HCT116 (cell line): ENCODE results near the gene FAM229A. TPM values are rescaled to one million over a fixed set of nuclear protein-coding genes. Genes with fewer than 3 reads are reported as not detected.

Source experiments
- ATAC-seq: fragments of 200-7000 bp; cut with Tn5 transposase; 2 replicates; pipeline ENCODE4 v1.9.1; 2020; ENCODE audit warnings: mild to moderate bottlenecking, moderate library complexity
- BruUV-seq: library from RNA; stranded (reverse); fragments of 400-500 nt; replicated peaks from 2 replicates; lab custom pipeline; 2021; lab: Mats Ljungman, UMichigan
- CTCF ChIA-PET: fragments of 300-600 bp; sonication (Branson Sonifier 250); formaldehyde crosslinking; loops from one replicate; lab custom pipeline; 2021; ENCODE audit warnings: antibody characterized with exemption; lab: Charles Lee
- POLR2A ChIA-PET: fragments of 300-600, 350-600 bp; sonication (Branson Sonifier 250); formaldehyde crosslinking; loops from one replicate; lab custom pipeline; 2021; ENCODE audit warnings: antibody characterized with exemption; lab: Charles Lee
- RAD21 ChIA-PET, 2 experiments: fragments of 300-600 bp; sonication (Branson Sonifier 250); formaldehyde crosslinking; loops; one replicate each; lab custom pipeline; 2023; ENCODE audit warnings: low total read pairs in 2 of 2; ENCODE audit not compliant: uncharacterized antibody in 2 of 2, unreplicated experiment in 2 of 2, low non-redundant PET in 1 of 2; lab: Charles Lee
- DNase-seq: peaks from one replicate; pipeline ENCODE4 v3.0.0-alpha.2; 2010; ENCODE audit warnings: low read depth, low spot score
- H2AFZ ChIP-seq: fragments of 200-600 bp; shearing (Covaris generic), sonication (generic); 2 replicates; pipeline ENCODE4 v1.6.1; 2017; ENCODE audit warnings: low read depth, mixed run types, mixed read lengths, antibody characterized with exemption, low read length; ENCODE audit not compliant: poor library complexity, severe bottlenecking
- H3K27ac ChIP-seq: 2 replicates; pipeline ENCODE4 v1.5.1; 2012; ENCODE audit warnings: low read depth, low read length
- H3K27me3 ChIP-seq: fragments of 200-600 bp; sonication (generic); 2 replicates; pipeline ENCODE4 v1.6.1; 2016; ENCODE audit warnings: mixed run types, low read length, mixed read lengths; ENCODE audit not compliant: insufficient read depth
- H3K36me3 ChIP-seq, 2 experiments: fragments of 200-500 bp in 1 of 2; fragments of 200-600 bp in 1 of 2; sonication (Bioruptor generic) in 1 of 2; sonication (generic) in 1 of 2; 2 replicates each; pipeline versions ENCODE4 v1.5.1 to v1.6.1; 2014 to 2016; ENCODE audit warnings: low read length in 2 of 2, inconsistent platforms in 1 of 2, mixed read lengths in 1 of 2, mixed run types in 1 of 2; ENCODE audit not compliant: insufficient read depth in 2 of 2, control insufficient read depth in 1 of 2
- H3K4me1 ChIP-seq, 2 experiments: fragments of 200-600 bp in 1 of 2; sonication (generic) in 1 of 2; 2 replicates each; pipeline versions ENCODE4 v1.5.1 to v1.6.1; 2012 to 2017; ENCODE audit warnings: low read length in 2 of 2, inconsistent platforms in 1 of 2, mild to moderate bottlenecking in 1 of 2, mixed read lengths in 1 of 2, mixed run types in 1 of 2, moderate library complexity in 1 of 2; ENCODE audit not compliant: insufficient read depth in 2 of 2, control insufficient read depth in 1 of 2
- H3K4me2 ChIP-seq: fragments of 200-600 bp; sonication (generic); 2 replicates; pipeline ENCODE4 v1.6.1; 2017; ENCODE audit warnings: mixed run types, low read length, mixed read lengths
- H3K4me3 ChIP-seq, 2 experiments: fragments of 200-600 bp in 1 of 2; sonication (generic) in 1 of 2; replicated peaks in 1 of 2; 2 replicates each; pipeline ENCODE4 v1.5.1; 2011 to 2016; ENCODE audit warnings: low read length in 2 of 2, control low read depth in 1 of 2, low read depth in 1 of 2, mild to moderate bottlenecking in 1 of 2, mixed read lengths in 1 of 2, mixed run types in 1 of 2
- H3K79me2 ChIP-seq: fragments of 200-600 bp; sonication (generic); 2 replicates; pipeline ENCODE4 v1.6.1; 2017; ENCODE audit warnings: mild to moderate bottlenecking, mixed run types, low read length, moderate library complexity, mixed read lengths; ENCODE audit not compliant: insufficient read depth
- H3K9ac ChIP-seq: fragments of 200-600 bp; sonication (generic); 2 replicates; pipeline ENCODE4 v1.6.1; 2016; ENCODE audit warnings: low read length, mixed read lengths
- H3K9me2 ChIP-seq: fragments of 200-600 bp; sonication (generic), shearing (Covaris generic); 2 replicates; pipeline ENCODE4 v1.6.1; 2017; ENCODE audit warnings: mixed run types, mild to moderate bottlenecking, moderate library complexity; ENCODE audit not compliant: insufficient read depth
- H3K9me3 ChIP-seq, 2 experiments: fragments of 200-500 bp in 1 of 2; fragments of 200-600 bp in 1 of 2; sonication (Bioruptor generic) in 1 of 2; sonication (generic) in 1 of 2; 2 replicates each; pipeline ENCODE4 v1.6.1; 2014 to 2017; ENCODE audit warnings: low read length in 2 of 2, mixed read lengths in 2 of 2, inconsistent platforms in 1 of 2, low read depth in 1 of 2, mild to moderate bottlenecking in 1 of 2, mixed run types in 1 of 2, moderate library complexity in 1 of 2; ENCODE audit not compliant: control insufficient read depth in 1 of 2, insufficient read depth in 1 of 2
- H4K20me1 ChIP-seq: fragments of 200-600 bp; sonication (generic), shearing (Covaris generic); 2 replicates; pipeline ENCODE4 v1.6.1; 2017; ENCODE audit warnings: mixed run types, mild to moderate bottlenecking, moderate library complexity; ENCODE audit not compliant: insufficient read depth
- CBX3 ChIP-seq: IDR thresholded peaks from 2 replicates; pipeline ENCODE4 v1.6.1; 2012; ENCODE audit warnings: low read depth
- CEBPB ChIP-seq: IDR thresholded peaks from 2 replicates; pipeline ENCODE4 v1.6.1; 2012; ENCODE audit warnings: low read depth
- EGR1 ChIP-seq: IDR thresholded peaks from 2 replicates; pipeline ENCODE4 v1.6.1; 2012; ENCODE audit warnings: low read depth
- ELF1 ChIP-seq: IDR thresholded peaks from 2 replicates; pipeline ENCODE4 v1.6.1; 2012; ENCODE audit warnings: low read depth, borderline replicate concordance
- EZH2 ChIP-seq: fragments of 200-600 bp; sonication (generic); IDR thresholded peaks from 2 replicates; pipeline ENCODE4 v1.6.1; 2017; ENCODE audit warnings: antibody characterized with exemption, mixed run types
- EZH2phosphoT487 ChIP-seq: fragments of 200-600 bp; IDR thresholded peaks from 2 replicates; pipeline ENCODE4 v1.6.1; 2018; ENCODE audit warnings: antibody characterized with exemption, borderline replicate concordance
- FOSL1 ChIP-seq: IDR thresholded peaks from 2 replicates; pipeline ENCODE4 v1.6.1; 2012; ENCODE audit warnings: low read depth
- JUND ChIP-seq: IDR thresholded peaks from 2 replicates; pipeline ENCODE4 v1.6.1; 2012
- POLR2A ChIP-seq: IDR thresholded peaks from 2 replicates; pipeline ENCODE4 v1.7.0; 2011; ENCODE audit warnings: borderline replicate concordance; ENCODE audit not compliant: insufficient read depth, insufficient read length; ENCODE audit errors: extremely low read depth
- POLR2AphosphoS5 ChIP-seq: IDR thresholded peaks from 2 replicates; pipeline ENCODE4 v1.6.1; 2011; ENCODE audit warnings: mild to moderate bottlenecking, low read depth, low read length, moderate library complexity
- SIN3A ChIP-seq: IDR thresholded peaks from 2 replicates; pipeline ENCODE4 v1.6.1; 2012; ENCODE audit warnings: low read depth
- SP1 ChIP-seq: IDR thresholded peaks from 2 replicates; pipeline ENCODE4 v1.6.1; 2012; ENCODE audit warnings: low read depth
- SRF ChIP-seq: IDR thresholded peaks from 2 replicates; pipeline ENCODE4 v1.6.1; 2012; ENCODE audit warnings: low read depth
- TCF7L2 ChIP-seq: IDR thresholded peaks from 2 replicates; pipeline ENCODE4 v1.7.0; 2011; ENCODE audit warnings: borderline replicate concordance, inconsistent platforms; ENCODE audit not compliant: insufficient read depth, insufficient read length; ENCODE audit errors: extremely low read depth
- YY1 ChIP-seq: IDR thresholded peaks from 2 replicates; pipeline ENCODE4 v1.6.1; 2011; ENCODE audit warnings: low read length, low read depth, moderate library complexity, mild to moderate bottlenecking; ENCODE audit not compliant: insufficient replicate concordance; ENCODE audit errors: extremely low read depth
- ZFX ChIP-seq: fragments of 450-650 bp; IDR thresholded peaks from 2 replicates; pipeline ENCODE4 v1.6.1; 2017
- intact Hi-C: fragments of 100-400 bp; cut with micrococcal nuclease; formaldehyde crosslinking; loops from 2 replicates; pipeline ENCODE4 v1.10.0; 2022
- total RNA-seq: library from RNA; stranded (reverse); gene quantifications from one replicate; pipeline ENCODE4 v1.2.1, GENCODE V29; 2021; ENCODE audit not compliant: unreplicated experiment
- TF ChIP-seq, protein P1 (sequence below): IDR thresholded peaks from 2 replicates; pipeline ENCODE4 v1.6.1; 2011; ENCODE audit warnings: mild to moderate bottlenecking, low read length, moderate library complexity; ENCODE audit not compliant: insufficient replicate concordance; ENCODE audit errors: extremely low read depth
- TF ChIP-seq, protein P2 (sequence below): IDR thresholded peaks from 2 replicates; pipeline ENCODE4 v1.6.1; 2012
- TF ChIP-seq, protein P3 (sequence below): IDR thresholded peaks from 2 replicates; pipeline ENCODE4 v1.6.1; 2012

FAM229A gene
- total RNA-seq, 1 experiment from 2014 or later: 16.1 TPM

DNA sequence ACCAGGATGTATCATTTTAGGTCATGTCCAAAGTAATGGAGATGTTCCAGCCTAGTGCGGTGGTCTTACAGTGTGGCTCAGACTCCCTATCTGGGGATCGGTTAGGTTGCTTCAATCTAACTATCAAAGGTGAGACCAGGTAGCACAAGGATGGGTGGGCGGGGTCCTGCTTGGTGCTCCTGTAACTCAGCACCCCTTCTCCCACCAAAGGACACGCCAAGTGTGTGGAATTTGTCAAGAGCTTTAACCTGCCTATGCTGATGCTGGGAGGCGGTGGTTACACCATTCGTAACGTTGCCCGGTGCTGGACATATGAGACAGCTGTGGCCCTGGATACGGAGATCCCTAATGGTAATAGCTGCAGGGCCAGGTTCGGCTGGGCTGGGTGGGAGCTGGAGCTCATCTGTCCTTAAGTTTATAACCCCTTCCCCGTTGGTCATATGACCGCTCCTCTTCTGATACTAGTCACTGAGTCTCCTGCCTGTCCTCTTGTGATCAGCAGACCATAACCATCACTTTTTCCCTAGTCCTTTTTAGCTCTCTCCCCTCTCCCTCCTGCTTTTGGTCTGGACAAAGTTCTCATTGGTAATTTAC is 31.6 kb downstream of the FAM229A start:
- TF ChIP-seq, protein P1, sequence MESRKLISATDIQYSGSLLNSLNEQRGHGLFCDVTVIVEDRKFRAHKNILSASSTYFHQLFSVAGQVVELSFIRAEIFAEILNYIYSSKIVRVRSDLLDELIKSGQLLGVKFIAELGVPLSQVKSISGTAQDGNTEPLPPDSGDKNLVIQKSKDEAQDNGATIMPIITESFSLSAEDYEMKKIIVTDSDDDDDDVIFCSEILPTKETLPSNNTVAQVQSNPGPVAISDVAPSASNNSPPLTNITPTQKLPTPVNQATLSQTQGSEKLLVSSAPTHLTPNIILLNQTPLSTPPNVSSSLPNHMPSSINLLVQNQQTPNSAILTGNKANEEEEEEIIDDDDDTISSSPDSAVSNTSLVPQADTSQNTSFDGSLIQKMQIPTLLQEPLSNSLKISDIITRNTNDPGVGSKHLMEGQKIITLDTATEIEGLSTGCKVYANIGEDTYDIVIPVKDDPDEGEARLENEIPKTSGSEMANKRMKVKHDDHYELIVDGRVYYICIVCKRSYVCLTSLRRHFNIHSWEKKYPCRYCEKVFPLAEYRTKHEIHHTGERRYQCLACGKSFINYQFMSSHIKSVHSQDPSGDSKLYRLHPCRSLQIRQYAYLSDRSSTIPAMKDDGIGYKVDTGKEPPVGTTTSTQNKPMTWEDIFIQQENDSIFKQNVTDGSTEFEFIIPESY: no peak
- no peak for TF ChIP-seq SRF
- TF ChIP-seq, protein P2, sequence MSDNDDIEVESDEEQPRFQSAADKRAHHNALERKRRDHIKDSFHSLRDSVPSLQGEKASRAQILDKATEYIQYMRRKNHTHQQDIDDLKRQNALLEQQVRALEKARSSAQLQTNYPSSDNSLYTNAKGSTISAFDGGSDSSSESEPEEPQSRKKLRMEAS: no peak
- TF ChIP-seq EZH2: no peak
- no peak for TF ChIP-seq SIN3A
- TF ChIP-seq JUND: no peak
- no peak for TF ChIP-seq FOSL1
- TF ChIP-seq EZH2phosphoT487: no peak
- no peak for TF ChIP-seq CBX3
- TF ChIP-seq POLR2A: no peak
- TF ChIP-seq ZFX: no peak
- TF ChIP-seq ELF1: no peak
- no peak for TF ChIP-seq YY1
- TF ChIP-seq EGR1: no peak
- TF ChIP-seq SP1: no peak
- TF ChIP-seq TCF7L2: no peak
- no peak for TF ChIP-seq CEBPB
- TF ChIP-seq POLR2AphosphoS5: no peak
- TF ChIP-seq, protein P3, sequence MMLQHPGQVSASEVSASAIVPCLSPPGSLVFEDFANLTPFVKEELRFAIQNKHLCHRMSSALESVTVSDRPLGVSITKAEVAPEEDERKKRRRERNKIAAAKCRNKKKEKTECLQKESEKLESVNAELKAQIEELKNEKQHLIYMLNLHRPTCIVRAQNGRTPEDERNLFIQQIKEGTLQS: no peak
- Histone ChIP-seq H3K36me3 (peaks cover 28 to 49% of the 10 kb centered on the region in 2 experiments), H3K4me1 (peaks cover 19 to 37% of the 10 kb centered on the region in 2 experiments), H4K20me1 (no peaks in the 10 kb centered on the region), H3K9me3 (no peaks in the 10 kb centered on the region), H3K27me3 (no peaks in the 10 kb centered on the region), H3K4me2 (no peak overlapping the region), H3K27ac (no peak overlapping the region), H3K4me3 (no peak overlapping the region), H2AFZ (no peak overlapping the region), H3K79me2 (peaks cover 24% of the 10 kb centered on the region), H3K9me2 (no peaks in the 10 kb centered on the region), H3K9ac (no peak overlapping the region)
- ChIA-PET RAD21 (interaction anchor here in 1 of 2 experiments (0.6 kb wide), 1 partner anchor 82 kb away, joined by 3 read pairs; no protein-coding TSS in a partner anchor), POLR2A (no interaction called here), CTCF (no interaction called here)
- ATAC-seq: no peak
- intact Hi-C loops: no loop called here
- no peak for DNase-seq
- BruUV-seq: no TSS peak
